ENCODE measurements around the gene XPR1. TPM values are rescaled to one million over a fixed set of nuclear protein-coding genes. Genes with fewer than 3 reads are reported as not detected.
A peak's percentile ranks its signal among the peaks of the same experiment; 100 is the strongest.

Gene XPR1
- total RNA-seq, 1 donor from 2014 or later = 35.2 TPM

DNA sequence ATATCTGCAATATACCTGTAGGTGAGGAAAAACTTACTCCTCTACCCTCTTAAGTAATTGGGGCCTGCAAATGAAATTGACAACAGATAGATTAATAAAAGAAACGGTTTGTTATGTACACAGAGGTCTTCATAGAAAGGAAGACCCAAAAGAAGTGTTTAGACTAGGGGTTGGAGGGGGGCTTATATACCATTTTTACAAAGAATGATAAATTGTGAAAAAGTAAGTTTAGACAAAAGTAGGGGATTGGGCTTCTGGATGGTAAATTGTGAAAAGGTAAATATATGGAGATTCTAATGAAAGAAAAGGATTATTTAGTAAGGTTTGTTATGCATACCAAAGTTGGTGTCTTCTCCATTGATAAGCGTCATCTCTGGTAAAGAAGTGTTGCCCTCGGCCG is 207.7 kb downstream of the XPR1 start:
- Mint-ChIP-seq H3K36me3 (ENCODE audit: low read depth, unreplicated experiment) (peaks cover 4% of the 10 kb centered on the region), H3K4me1 (ENCODE audit: low read depth, unreplicated experiment) (peaks cover 18% of the 10 kb centered on the region), H3K27ac (ENCODE audit: unreplicated experiment) (no peak overlapping the region), H3K27me3 (ENCODE audit: low read depth, unreplicated experiment) (no peaks in the 10 kb centered on the region), H3K4me3 (ENCODE audit: unreplicated experiment) (no peak overlapping the region), H3K9me3 (ENCODE audit: unreplicated experiment) (no peaks in the 10 kb centered on the region)
- no peaks in the 10 kb centered on the region for H3K27me3 ChIP-seq (ENCODE audit: insufficient read depth, low read length)
- H3K4me2 ChIP-seq (ENCODE audit: low read length) = no peak overlapping the region
- no peaks in the 10 kb centered on the region for H3K9me3 ChIP-seq (ENCODE audit: insufficient read depth, low read depth, low read length)
- FAIRE-seq (no peak), DNase-seq (ENCODE audit: low read depth) (no peak)
- H3K4me3 ChIP-seq (ENCODE audit: insufficient read depth, low read depth, low read length) = no peak overlapping the region
- no peaks in the 10 kb centered on the region for H3K36me3 ChIP-seq (ENCODE audit: insufficient read depth, low read length)
- H2AFZ ChIP-seq (ENCODE audit: low read depth, low read length) = no peak overlapping the region
- no peaks in the 10 kb centered on the region for H3K79me2 ChIP-seq (ENCODE audit: insufficient read depth, low read length)
- no peaks in the 10 kb centered on the region for H4K20me1 ChIP-seq (ENCODE audit: insufficient read depth, low read length)
- no peak overlapping the region for H3K27ac ChIP-seq (ENCODE audit: low read depth, low read length)
- no peak overlapping the region for H3K9ac ChIP-seq (ENCODE audit: low read length)
- TF ChIP-seq, protein P1, sequence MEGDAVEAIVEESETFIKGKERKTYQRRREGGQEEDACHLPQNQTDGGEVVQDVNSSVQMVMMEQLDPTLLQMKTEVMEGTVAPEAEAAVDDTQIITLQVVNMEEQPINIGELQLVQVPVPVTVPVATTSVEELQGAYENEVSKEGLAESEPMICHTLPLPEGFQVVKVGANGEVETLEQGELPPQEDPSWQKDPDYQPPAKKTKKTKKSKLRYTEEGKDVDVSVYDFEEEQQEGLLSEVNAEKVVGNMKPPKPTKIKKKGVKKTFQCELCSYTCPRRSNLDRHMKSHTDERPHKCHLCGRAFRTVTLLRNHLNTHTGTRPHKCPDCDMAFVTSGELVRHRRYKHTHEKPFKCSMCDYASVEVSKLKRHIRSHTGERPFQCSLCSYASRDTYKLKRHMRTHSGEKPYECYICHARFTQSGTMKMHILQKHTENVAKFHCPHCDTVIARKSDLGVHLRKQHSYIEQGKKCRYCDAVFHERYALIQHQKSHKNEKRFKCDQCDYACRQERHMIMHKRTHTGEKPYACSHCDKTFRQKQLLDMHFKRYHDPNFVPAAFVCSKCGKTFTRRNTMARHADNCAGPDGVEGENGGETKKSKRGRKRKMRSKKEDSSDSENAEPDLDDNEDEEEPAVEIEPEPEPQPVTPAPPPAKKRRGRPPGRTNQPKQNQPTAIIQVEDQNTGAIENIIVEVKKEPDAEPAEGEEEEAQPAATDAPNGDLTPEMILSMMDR (IDR thresholded peaks at IDR 0.05; ENCODE audit: insufficient read depth, low read depth, low read length) = no peak
- TF ChIP-seq EZH2 (IDR thresholded peaks at IDR 0.05; ENCODE audit: insufficient read depth, low read length) = no peak
- H3K4me1 ChIP-seq (ENCODE audit: insufficient read depth, low read length) = peaks cover 14% of the 10 kb centered on the region

DNA sequence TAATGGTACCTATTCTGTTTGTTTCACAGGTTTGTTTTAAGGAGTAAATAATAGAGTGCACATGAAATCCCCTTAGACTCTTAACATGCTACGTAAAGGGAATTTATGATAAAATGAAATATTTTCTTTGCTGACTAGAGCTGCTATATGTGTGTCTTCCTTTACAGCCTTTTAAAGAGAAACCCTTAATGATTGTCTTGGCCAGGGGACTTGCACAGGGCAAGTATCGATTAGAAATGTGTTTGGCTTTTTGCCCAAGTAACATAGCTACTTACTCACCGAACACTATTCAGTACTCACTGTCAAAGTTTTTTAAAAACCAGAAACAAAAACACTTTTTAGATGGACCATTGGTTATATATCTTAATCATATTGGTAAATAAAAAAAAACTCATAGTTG is 209.6 kb downstream of the XPR1 start:
- no peak overlapping the region for H3K4me2 ChIP-seq (ENCODE audit: low read length)
- FAIRE-seq = no peak
- Mint-ChIP-seq H3K4me1 (ENCODE audit: low read depth, unreplicated experiment) (peaks cover 18% of the 10 kb centered on the region), H3K9me3 (ENCODE audit: unreplicated experiment) (no peaks in the 10 kb centered on the region), H3K36me3 (ENCODE audit: low read depth, unreplicated experiment) (peaks cover 1% of the 10 kb centered on the region), H3K4me3 (ENCODE audit: unreplicated experiment) (peak overlapping the region; percentile 13), H3K27me3 (ENCODE audit: low read depth, unreplicated experiment) (no peaks in the 10 kb centered on the region), H3K27ac (ENCODE audit: unreplicated experiment) (peak overlapping the region; percentile 58)
- H4K20me1 ChIP-seq (ENCODE audit: insufficient read depth, low read length) = no peaks in the 10 kb centered on the region
- TF ChIP-seq, protein P1 (IDR thresholded peaks at IDR 0.05; ENCODE audit: insufficient read depth, low read depth, low read length) = no peak
- TF ChIP-seq EZH2 (IDR thresholded peaks at IDR 0.05; ENCODE audit: insufficient read depth, low read length) = no peak
- no peaks in the 10 kb centered on the region for H3K27me3 ChIP-seq (ENCODE audit: insufficient read depth, low read length)
- H3K36me3 ChIP-seq (ENCODE audit: insufficient read depth, low read length) = no peaks in the 10 kb centered on the region
- H3K9ac ChIP-seq (ENCODE audit: low read length) = no peak overlapping the region
- peak overlapping the region; percentile 62 for H3K27ac ChIP-seq (ENCODE audit: low read depth, low read length)
- no peaks in the 10 kb centered on the region for H3K9me3 ChIP-seq (ENCODE audit: insufficient read depth, low read depth, low read length)
- H3K79me2 ChIP-seq (ENCODE audit: insufficient read depth, low read length) = no peaks in the 10 kb centered on the region
- no peak overlapping the region for H2AFZ ChIP-seq (ENCODE audit: low read depth, low read length)
- no peak overlapping the region for H3K4me3 ChIP-seq (ENCODE audit: insufficient read depth, low read depth, low read length)
- DNase-seq (ENCODE audit: low read depth) = peak; percentile 17
- peaks cover 14% of the 10 kb centered on the region for H3K4me1 ChIP-seq (ENCODE audit: insufficient read depth, low read length)

DNA sequence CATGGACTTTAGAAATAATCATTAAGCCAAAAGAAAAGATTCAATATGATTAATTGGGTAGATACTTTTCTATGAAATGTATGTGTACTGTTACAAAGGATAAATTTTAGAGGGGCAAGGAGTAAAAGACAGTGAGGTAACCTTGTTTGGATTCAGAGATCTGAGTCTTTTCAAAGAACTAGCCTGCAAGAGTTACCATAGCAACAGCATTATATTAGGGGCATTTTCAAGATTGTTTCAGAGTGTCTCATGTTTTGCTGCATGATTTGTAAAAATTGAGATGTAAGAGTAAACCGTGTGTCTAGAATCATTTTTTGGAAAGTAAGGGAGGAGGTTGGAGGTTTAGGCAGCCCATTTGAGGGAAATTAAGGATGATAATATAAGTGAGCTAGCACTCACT is 210.2 kb downstream of the XPR1 start:
- no peaks in the 10 kb centered on the region for H3K27me3 Mint-ChIP-seq (ENCODE audit: low read depth, unreplicated experiment)
- no peak for TF ChIP-seq EZH2 (IDR thresholded peaks at IDR 0.05; ENCODE audit: insufficient read depth, low read length)
- TF ChIP-seq, protein P1 (IDR thresholded peaks at IDR 0.05; ENCODE audit: insufficient read depth, low read depth, low read length) = no peak
- H3K9me3 ChIP-seq (ENCODE audit: insufficient read depth, low read depth, low read length) = no peaks in the 10 kb centered on the region
- FAIRE-seq (no peak), DNase-seq (ENCODE audit: low read depth) (peak; percentile 85)
- no peak overlapping the region for H3K4me3 ChIP-seq (ENCODE audit: insufficient read depth, low read depth, low read length)
- H3K36me3 ChIP-seq (ENCODE audit: insufficient read depth, low read length) = no peaks in the 10 kb centered on the region
- peaks cover 14% of the 10 kb centered on the region for H3K4me1 ChIP-seq (ENCODE audit: insufficient read depth, low read length)
- H3K9me3 Mint-ChIP-seq (ENCODE audit: unreplicated experiment) = no peaks in the 10 kb centered on the region
- H3K27ac ChIP-seq (ENCODE audit: low read depth, low read length) = peak overlapping the region; percentile 62
- H3K36me3 Mint-ChIP-seq (ENCODE audit: low read depth, unreplicated experiment) = peaks cover 1% of the 10 kb centered on the region
- peak overlapping the region; percentile 44 for H3K9ac ChIP-seq (ENCODE audit: low read length)
- peak overlapping the region; percentile 43 for H3K4me2 ChIP-seq (ENCODE audit: low read length)
- peak overlapping the region; percentile 58 for H3K27ac Mint-ChIP-seq (ENCODE audit: unreplicated experiment)
- H3K79me2 ChIP-seq (ENCODE audit: insufficient read depth, low read length) = no peaks in the 10 kb centered on the region
- peaks cover 18% of the 10 kb centered on the region for H3K4me1 Mint-ChIP-seq (ENCODE audit: low read depth, unreplicated experiment)
- H3K27me3 ChIP-seq (ENCODE audit: insufficient read depth, low read length) = no peaks in the 10 kb centered on the region
- H2AFZ ChIP-seq (ENCODE audit: low read depth, low read length) = no peak overlapping the region
- peak overlapping the region; percentile 36 for H3K4me3 Mint-ChIP-seq (ENCODE audit: unreplicated experiment)
- H4K20me1 ChIP-seq (ENCODE audit: insufficient read depth, low read length) = no peaks in the 10 kb centered on the region
